Right lobe of liver (tissue), 6 donors: ENCODE data around the gene GREB1. TPM values are rescaled to one million over a fixed set of nuclear protein-coding genes. Genes with fewer than 3 reads are reported as not detected.

ENCODE experiments used
- ATAC-seq, 4 donors: fragments of 200-7000 bp; cut with Tn5 transposase; one replicate each; pipeline ENCODE4 v1.9.1; 2020; ENCODE audit warnings: mild to moderate bottlenecking in 4 of 4, moderate library complexity in 4 of 4
- DNase-seq, 3 donors: peaks; one replicate each; pipeline ENCODE4 v3.0.0-alpha.2; 2020
- H3K27ac ChIP-seq, 3 donors: fragments of 200-600 bp; one replicate each; pipeline ENCODE4 v1.8.0; 2022
- H3K27me3 ChIP-seq, 2 donors: fragments of 200-600 bp; one replicate each; pipeline ENCODE4 v1.8.0; 2022
- H3K36me3 ChIP-seq, 4 donors: fragments of 200-600 bp; sonication (generic) in 1 of 4; one replicate each; pipeline versions ENCODE4 v1.5.1 to v1.8.0; 2017 to 2022; ENCODE audit warnings: control low read depth in 1 of 4
- H3K4me1 ChIP-seq, 4 donors: fragments of 200-600 bp; sonication (generic) in 1 of 4; one replicate each; pipeline versions ENCODE4 v1.5.1 to v1.8.0; 2017 to 2022; ENCODE audit warnings: control low read depth in 1 of 4
- H3K4me3 ChIP-seq, 3 donors: fragments of 200-600 bp; one replicate each; pipeline ENCODE4 v1.8.0; 2022
- H3K9me3 ChIP-seq, 4 donors: fragments of 200-600 bp; sonication (generic) in 1 of 4; one replicate each; pipeline versions ENCODE4 v1.5.1 to v1.8.0; 2017 to 2022; ENCODE audit warnings: control low read depth in 1 of 4
- POLR2A ChIP-seq: fragments of 450-650 bp; IDR thresholded peaks from one replicate; pipeline ENCODE4 v1.6.1; 2017; ENCODE audit warnings: antibody characterized with exemption, mild to moderate bottlenecking
- WGBS: methylation state at CpG from one replicate; pipeline ENCODE4 v1.1.6; 2018; ENCODE audit warnings: low coverage, low lambda C conversion rate; ENCODE audit not compliant: insufficient coverage; ENCODE audit errors: missing lambda C conversion rate; 5-methylcytosine and 5-hydroxymethylcytosine counted together
- intact Hi-C, 2 donors: fragments of 100-400 bp; cut with DNase I; formaldehyde crosslinking; loops; one replicate each; pipeline versions ENCODE4 v1.11.2 to v1.14.1; 2022
- total RNA-seq, 6 experiments: library from RNA; depleted of rRNA in 2 of 6; stranded (reverse); fragments of >200 nt in 2 of 6; fragmentation: NEBNext Ultra II Directional in 3 of 6; extraction: Animal tissue kit (Norgen Biotek cat#: 25700) in 3 of 6; gene quantifications; one replicate each; pipeline versions ENCODE4 v1.1.0 to v1.2.4, GENCODE V29; 2016 to 2023
- TF ChIP-seq, protein P1 (sequence below), 4 donors: fragments of 200-600 bp in 3 of 4; fragments of 450-650 bp in 1 of 4; IDR thresholded peaks; one replicate each; pipeline versions ENCODE4 v1.5.1 to v1.8.0; 2016 to 2022; ENCODE audit warnings: antibody characterized with exemption in 4 of 4, mild to moderate bottlenecking in 2 of 4
- donor health status: DM: no; HTN: yes; CAD: no.
- donor health status: DM: no; HTN: no; CAD: no.
- donor health status: DM: no; HTN: no; CAD: no.
- donor health status: DM: no; HTN: yes; CAD: no.
- donor health status: DM: no; HTN: yes; CAD: no.

The GREB1 gene
- total RNA-seq, 6 experiments from 2014 or later, result 1.6 to 19.5 (median 6.5) TPM

GRCh38 chr2:11640132-11640531, 106.3 kb downstream of the GREB1 start:
- intact Hi-C loops, result no loop called here
- ATAC-seq (no peak), DNase-seq (no peak)
- H3K27me3 ChIP-seq, result no peaks in the 10 kb centered on the region
- WGBS, result 96% methylated on average over 18 of the region's 27 CpGs
- TF ChIP-seq, protein P1, sequence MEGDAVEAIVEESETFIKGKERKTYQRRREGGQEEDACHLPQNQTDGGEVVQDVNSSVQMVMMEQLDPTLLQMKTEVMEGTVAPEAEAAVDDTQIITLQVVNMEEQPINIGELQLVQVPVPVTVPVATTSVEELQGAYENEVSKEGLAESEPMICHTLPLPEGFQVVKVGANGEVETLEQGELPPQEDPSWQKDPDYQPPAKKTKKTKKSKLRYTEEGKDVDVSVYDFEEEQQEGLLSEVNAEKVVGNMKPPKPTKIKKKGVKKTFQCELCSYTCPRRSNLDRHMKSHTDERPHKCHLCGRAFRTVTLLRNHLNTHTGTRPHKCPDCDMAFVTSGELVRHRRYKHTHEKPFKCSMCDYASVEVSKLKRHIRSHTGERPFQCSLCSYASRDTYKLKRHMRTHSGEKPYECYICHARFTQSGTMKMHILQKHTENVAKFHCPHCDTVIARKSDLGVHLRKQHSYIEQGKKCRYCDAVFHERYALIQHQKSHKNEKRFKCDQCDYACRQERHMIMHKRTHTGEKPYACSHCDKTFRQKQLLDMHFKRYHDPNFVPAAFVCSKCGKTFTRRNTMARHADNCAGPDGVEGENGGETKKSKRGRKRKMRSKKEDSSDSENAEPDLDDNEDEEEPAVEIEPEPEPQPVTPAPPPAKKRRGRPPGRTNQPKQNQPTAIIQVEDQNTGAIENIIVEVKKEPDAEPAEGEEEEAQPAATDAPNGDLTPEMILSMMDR (IDR thresholded peaks at IDR 0.05), result no peak
- TF ChIP-seq POLR2A, result no peak
- peaks cover 0 to 8% (median 2%) of the 10 kb centered on the region in 4 donors for H3K36me3 ChIP-seq
- H3K27ac ChIP-seq, result no peak overlapping the region
- no peak overlapping the region for H3K4me3 ChIP-seq
- H3K4me1 ChIP-seq, result no peaks in the 10 kb centered on the region
- no peaks in the 10 kb centered on the region for H3K9me3 ChIP-seq

DNA sequence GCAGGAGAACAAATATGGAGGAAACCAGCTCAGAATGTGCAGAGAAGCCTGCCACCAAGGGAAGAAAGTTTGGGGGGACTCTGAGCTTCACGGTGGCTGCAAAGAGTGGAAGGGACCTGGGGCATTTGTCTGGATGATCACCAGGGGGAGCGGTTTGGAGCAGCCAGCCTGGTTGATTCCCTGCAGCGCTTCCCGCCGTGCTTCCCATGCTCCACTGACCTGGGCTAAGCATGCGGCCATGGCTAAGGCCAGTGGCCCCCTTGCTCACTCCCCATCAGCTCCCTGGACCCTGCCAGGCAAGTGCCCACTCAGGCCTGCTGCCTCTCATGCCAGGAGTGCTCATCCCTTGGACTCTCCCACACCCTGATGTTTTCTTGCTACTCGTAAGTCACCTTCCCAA, 109.1 kb downstream of the GREB1 start:
- DNase-seq (no peak), ATAC-seq (no peak)
- Histone ChIP-seq H3K4me3 (no peak overlapping the region), H3K27me3 (no peaks in the 10 kb centered on the region), H3K9me3 (no peaks in the 10 kb centered on the region), H3K27ac (no peak overlapping the region), H3K36me3 (peaks cover 0 to 8% (median 2%) of the 10 kb centered on the region in 4 donors), H3K4me1 (no peaks in the 10 kb centered on the region)
- intact Hi-C loops, result no loop called here
- 90% methylated on average over 2 of the region's 7 CpGs for WGBS
- no peak for TF ChIP-seq POLR2A
- TF ChIP-seq, protein P1 (IDR thresholded peaks at IDR 0.05), result no peak

GRCh38 chr2:11644293-11644692, 110.4 kb downstream of the GREB1 start:
- ATAC-seq (no peak), DNase-seq (no peak)
- Histone ChIP-seq H3K4me1 (no peaks in the 10 kb centered on the region), H3K9me3 (no peaks in the 10 kb centered on the region), H3K4me3 (no peak overlapping the region), H3K36me3 (peaks cover 0 to under 1% (median 0%) of the 10 kb centered on the region in 4 donors), H3K27ac (no peak overlapping the region), H3K27me3 (no peaks in the 10 kb centered on the region)
- WGBS, result 82% methylated on average over 3 of the region's 3 CpGs
- intact Hi-C loops, result no loop called here
- no peak for TF ChIP-seq POLR2A
- TF ChIP-seq, protein P1 (IDR thresholded peaks at IDR 0.05), result no peak

GRCh38 chr2:11646530-11646929, 112.7 kb downstream of the GREB1 start:
- Histone ChIP-seq H3K4me3 (no peak overlapping the region), H3K27ac (no peak overlapping the region), H3K4me1 (no peaks in the 10 kb centered on the region), H3K36me3 (no peaks in the 10 kb centered on the region), H3K27me3 (no peaks in the 10 kb centered on the region), H3K9me3 (no peaks in the 10 kb centered on the region)
- TF ChIP-seq, protein P1 (IDR thresholded peaks at IDR 0.05), result no peak
- TF ChIP-seq POLR2A, result no peak
- ATAC-seq (no peak), DNase-seq (no peak)
- WGBS, result no CpG with 5 or more reads among the region's 3 CpGs
- intact Hi-C loops, result no loop called here
